Measurements from ENCODE around the gene KNOP1.

The KNOP1 gene

DNA sequence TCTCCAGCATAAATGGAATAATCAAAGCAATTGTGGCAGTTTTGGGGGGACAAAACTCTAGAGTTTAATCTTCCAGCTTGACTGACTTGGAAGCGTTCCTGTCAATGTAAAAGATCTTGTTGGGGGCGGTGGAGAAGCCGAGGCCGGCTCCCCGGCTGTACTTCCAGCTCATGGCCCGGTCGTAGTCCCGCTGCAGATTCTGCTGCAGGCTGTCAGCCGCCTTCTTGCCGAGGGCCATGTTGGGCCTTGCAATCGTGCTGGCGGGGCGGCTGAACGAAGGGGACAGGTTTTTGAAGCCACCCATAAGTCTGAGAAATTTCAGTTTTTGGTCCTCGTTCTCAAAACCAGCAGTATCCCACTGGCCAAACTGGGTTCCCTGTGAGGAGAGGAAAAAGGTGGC lies 11.2 kb downstream of the KNOP1 start:
- H3K36me3 ChIP-seq (ENCODE audit: control insufficient read depth in 2 of 2, insufficient read depth in 2 of 2, low read length in 2 of 2), result peaks cover 20 to 54% of the 10 kb centered on the region in 2 donors

DNA sequence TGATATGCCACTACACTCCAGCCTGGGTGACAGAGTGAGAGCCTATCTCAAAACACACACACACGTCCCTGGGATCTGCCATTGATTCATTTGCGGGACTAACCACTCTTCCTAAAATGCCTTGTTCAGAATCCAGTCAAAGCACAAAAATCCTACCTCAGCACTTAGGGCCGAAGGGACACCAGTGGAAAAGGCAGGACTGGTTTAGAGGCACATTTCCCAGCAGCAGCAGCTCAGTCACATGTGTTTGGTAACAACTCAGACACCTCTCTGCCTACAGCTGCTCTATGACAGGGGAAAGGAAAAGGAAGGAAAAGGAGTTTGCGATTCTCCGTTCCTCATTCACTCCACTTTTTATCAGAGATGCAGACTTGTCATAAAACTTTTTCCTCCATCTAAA lies 12.2 kb downstream of the KNOP1 start:
- Histone ChIP-seq H3K4me3 (ENCODE audit: low read length in 2 of 2) (no peak overlapping the region), H3K4me1 (ENCODE audit: control insufficient read depth, insufficient read depth, low read length) (peaks cover 3% of the 10 kb centered on the region), H3K9me3 (ENCODE audit: control insufficient read depth in 2 of 2, low read length in 2 of 2) (no peaks in the 10 kb centered on the region), H3K9ac (ENCODE audit: low read length in 2 of 2) (no peak overlapping the region), H3K27ac (ENCODE audit: low read length) (no peak overlapping the region), H3K36me3 (ENCODE audit: control insufficient read depth in 2 of 2, insufficient read depth in 2 of 2, low read length in 2 of 2) (peaks cover 20 to 49% of the 10 kb centered on the region in 2 donors), H3K27me3 (ENCODE audit: control insufficient read depth in 1 of 2, insufficient read depth in 2 of 2, low read length in 2 of 2) (no peaks in the 10 kb centered on the region)

More for the DNA sequence above, 11.2 kb downstream of the KNOP1 start:
- H3K9ac ChIP-seq (ENCODE audit: low read length in 2 of 2), result no peak overlapping the region
- H3K27me3 ChIP-seq (ENCODE audit: control insufficient read depth in 1 of 2, insufficient read depth in 2 of 2, low read length in 2 of 2), result no peaks in the 10 kb centered on the region
- H3K4me1 ChIP-seq (ENCODE audit: control insufficient read depth, insufficient read depth, low read length), result peaks cover 3% of the 10 kb centered on the region
- no peak overlapping the region for H3K4me3 ChIP-seq (ENCODE audit: low read length in 2 of 2)
- no peak overlapping the region for H3K27ac ChIP-seq (ENCODE audit: low read length)
- no peaks in the 10 kb centered on the region for H3K9me3 ChIP-seq (ENCODE audit: control insufficient read depth in 2 of 2, low read length in 2 of 2)

DNA sequence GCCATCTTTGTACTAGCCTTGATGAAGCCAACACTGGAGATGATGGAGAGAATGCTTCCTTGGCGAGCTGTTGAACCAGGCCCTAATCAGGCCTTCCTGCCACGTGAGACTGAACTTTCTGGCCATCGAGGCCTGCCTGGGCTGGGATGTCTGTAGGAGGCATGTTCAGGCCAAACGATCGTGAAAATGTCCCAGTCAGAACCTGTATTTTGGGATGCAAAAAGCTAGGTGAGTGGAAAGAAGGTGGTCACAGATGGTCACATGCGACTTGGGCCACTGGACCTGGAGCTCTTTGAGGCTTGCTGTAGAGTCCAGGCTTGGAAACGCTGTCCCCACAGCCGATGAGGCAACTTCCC lies 12.9 kb downstream of the KNOP1 start:
- no peak overlapping the region for H3K9ac ChIP-seq (ENCODE audit: low read length in 2 of 2)
- no peaks in the 10 kb centered on the region for H3K9me3 ChIP-seq (ENCODE audit: control insufficient read depth in 2 of 2, low read length in 2 of 2)
- H3K27ac ChIP-seq (ENCODE audit: low read length), result no peak overlapping the region
- H3K27me3 ChIP-seq (ENCODE audit: control insufficient read depth in 1 of 2, insufficient read depth in 2 of 2, low read length in 2 of 2), result no peaks in the 10 kb centered on the region
- no peak overlapping the region for H3K4me3 ChIP-seq (ENCODE audit: low read length in 2 of 2)
- H3K36me3 ChIP-seq (ENCODE audit: control insufficient read depth in 2 of 2, insufficient read depth in 2 of 2, low read length in 2 of 2), result peaks cover 20 to 47% of the 10 kb centered on the region in 2 donors
- H3K4me1 ChIP-seq (ENCODE audit: control insufficient read depth, insufficient read depth, low read length), result peaks cover 5% of the 10 kb centered on the region

DNA sequence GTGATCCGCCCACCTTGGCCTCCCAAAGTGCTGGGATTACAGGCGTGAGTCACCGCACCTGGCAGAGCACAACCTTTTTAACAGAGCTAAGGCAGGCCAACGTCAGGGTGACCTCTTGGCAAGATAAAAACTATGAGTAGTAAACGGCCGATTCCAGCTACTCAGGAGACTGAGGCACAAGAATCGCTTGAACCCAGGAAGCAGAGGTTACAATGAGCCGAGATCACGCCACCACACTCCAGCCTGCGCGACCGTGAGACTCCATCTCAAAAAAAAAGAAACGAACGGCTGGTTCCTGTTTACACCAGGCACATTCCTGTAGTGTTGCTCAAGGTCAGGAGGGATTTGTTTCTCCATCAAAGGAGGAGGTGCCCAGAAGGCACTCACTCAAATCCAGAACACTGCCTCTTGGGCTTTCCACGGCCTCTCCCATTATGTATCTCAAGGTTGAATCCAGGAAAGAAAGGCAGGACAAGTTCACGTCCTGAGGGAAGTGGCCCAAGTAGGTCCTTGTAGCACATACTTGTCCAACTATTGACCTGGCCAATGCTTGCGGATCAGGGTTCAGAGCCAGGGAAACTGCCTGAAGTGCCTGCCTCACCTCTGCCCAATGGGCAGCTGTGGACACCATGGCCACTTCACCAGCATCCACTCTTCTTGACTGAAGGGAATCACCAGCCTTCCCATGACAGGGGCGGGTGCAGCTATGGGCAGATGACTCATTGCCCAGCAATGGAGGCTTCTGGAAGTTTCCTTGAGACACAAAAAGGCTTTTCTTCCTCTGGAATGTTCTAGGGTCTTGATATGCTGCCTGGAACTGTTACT lies 13.5 kb downstream of the KNOP1 start:
- H3K27ac ChIP-seq (ENCODE audit: low read length), result no peak overlapping the region
- H3K4me1 ChIP-seq (ENCODE audit: control insufficient read depth, insufficient read depth, low read length), result peaks cover 5% of the 10 kb centered on the region
- no peaks in the 10 kb centered on the region for H3K27me3 ChIP-seq (ENCODE audit: control insufficient read depth in 1 of 2, insufficient read depth in 2 of 2, low read length in 2 of 2)
- H3K9me3 ChIP-seq (ENCODE audit: control insufficient read depth in 2 of 2, low read length in 2 of 2), result no peaks in the 10 kb centered on the region
- peaks cover 21 to 43% of the 10 kb centered on the region in 2 donors for H3K36me3 ChIP-seq (ENCODE audit: control insufficient read depth in 2 of 2, insufficient read depth in 2 of 2, low read length in 2 of 2)
- H3K4me3 ChIP-seq (ENCODE audit: low read length in 2 of 2), result no peak overlapping the region
- no peak overlapping the region for H3K9ac ChIP-seq (ENCODE audit: low read length in 2 of 2)

DNA sequence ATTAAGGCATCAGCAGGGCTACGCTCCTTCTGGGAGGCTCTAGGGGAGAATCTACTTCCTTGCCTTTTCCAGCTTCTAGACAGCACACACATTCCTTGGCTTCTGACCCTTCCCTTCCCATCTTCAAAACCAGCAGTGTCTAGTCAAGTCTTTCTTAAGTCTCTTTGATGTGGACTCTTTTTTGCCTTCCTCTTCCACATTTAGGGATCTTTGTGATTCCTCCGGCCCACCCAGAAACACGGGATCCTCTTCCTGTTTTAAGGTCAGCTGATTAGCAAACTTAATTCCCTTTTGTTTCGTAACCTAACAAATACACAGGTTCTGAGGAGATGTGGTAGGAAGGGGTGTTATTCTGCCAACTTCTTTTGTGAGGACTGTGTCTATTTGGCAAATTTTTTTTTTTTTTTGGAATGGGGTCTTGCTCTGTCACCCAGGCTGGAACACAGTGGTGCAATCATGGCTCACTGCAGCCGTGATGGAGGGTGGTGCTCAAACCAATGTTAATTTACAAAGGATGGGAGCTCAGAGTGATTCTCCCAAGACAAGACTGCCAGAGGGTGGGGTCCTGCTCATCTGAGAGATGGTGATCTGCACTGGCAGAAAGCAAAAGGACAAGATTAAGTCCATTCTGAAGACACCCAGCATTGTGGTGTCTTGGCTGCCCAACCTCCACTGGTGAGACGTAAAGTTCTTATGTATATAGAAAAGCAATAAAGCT lies 14.7 kb downstream of the KNOP1 start:
- no peak overlapping the region for H3K4me3 ChIP-seq (ENCODE audit: low read length in 2 of 2)
- H3K36me3 ChIP-seq (ENCODE audit: control insufficient read depth in 2 of 2, insufficient read depth in 2 of 2, low read length in 2 of 2), result peaks cover 25 to 43% of the 10 kb centered on the region in 2 donors
- H3K9me3 ChIP-seq (ENCODE audit: control insufficient read depth in 2 of 2, low read length in 2 of 2), result no peaks in the 10 kb centered on the region
- H3K9ac ChIP-seq (ENCODE audit: low read length in 2 of 2), result no peak overlapping the region
- H3K27ac ChIP-seq (ENCODE audit: low read length), result no peak overlapping the region
- peaks cover 9% of the 10 kb centered on the region for H3K4me1 ChIP-seq (ENCODE audit: control insufficient read depth, insufficient read depth, low read length)
- H3K27me3 ChIP-seq (ENCODE audit: control insufficient read depth in 1 of 2, insufficient read depth in 2 of 2, low read length in 2 of 2), result no peaks in the 10 kb centered on the region

DNA sequence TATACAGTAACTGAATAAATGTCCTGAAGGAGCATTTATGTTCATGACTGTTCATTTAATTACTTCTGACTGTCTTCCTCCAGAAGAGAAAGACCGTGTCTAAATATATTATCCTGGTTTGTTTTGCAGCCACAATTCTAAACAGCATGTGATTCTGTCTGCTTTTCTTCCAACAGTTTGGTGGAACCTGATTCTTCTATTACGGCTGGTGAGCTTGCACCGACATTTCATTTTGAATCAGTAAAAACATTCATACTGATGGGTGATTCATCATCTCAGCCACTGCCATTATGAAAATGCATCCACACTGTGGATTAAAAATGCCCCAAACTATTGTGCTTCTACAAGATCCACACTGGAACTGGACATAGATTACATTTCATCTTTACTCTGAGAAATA lies 16.9 kb downstream of the KNOP1 start:
- no peak overlapping the region for H3K4me3 ChIP-seq (ENCODE audit: low read length in 2 of 2)
- H3K9ac ChIP-seq (ENCODE audit: low read length in 2 of 2), result no peak overlapping the region
- H3K27ac ChIP-seq (ENCODE audit: low read length), result no peak overlapping the region
- H3K36me3 ChIP-seq (ENCODE audit: control insufficient read depth in 2 of 2, insufficient read depth in 2 of 2, low read length in 2 of 2), result peaks cover 22 to 42% of the 10 kb centered on the region in 2 donors
- peaks cover 17% of the 10 kb centered on the region for H3K4me1 ChIP-seq (ENCODE audit: control insufficient read depth, insufficient read depth, low read length)
- no peaks in the 10 kb centered on the region for H3K9me3 ChIP-seq (ENCODE audit: control insufficient read depth in 2 of 2, low read length in 2 of 2)
- no peaks in the 10 kb centered on the region for H3K27me3 ChIP-seq (ENCODE audit: control insufficient read depth in 1 of 2, insufficient read depth in 2 of 2, low read length in 2 of 2)

DNA sequence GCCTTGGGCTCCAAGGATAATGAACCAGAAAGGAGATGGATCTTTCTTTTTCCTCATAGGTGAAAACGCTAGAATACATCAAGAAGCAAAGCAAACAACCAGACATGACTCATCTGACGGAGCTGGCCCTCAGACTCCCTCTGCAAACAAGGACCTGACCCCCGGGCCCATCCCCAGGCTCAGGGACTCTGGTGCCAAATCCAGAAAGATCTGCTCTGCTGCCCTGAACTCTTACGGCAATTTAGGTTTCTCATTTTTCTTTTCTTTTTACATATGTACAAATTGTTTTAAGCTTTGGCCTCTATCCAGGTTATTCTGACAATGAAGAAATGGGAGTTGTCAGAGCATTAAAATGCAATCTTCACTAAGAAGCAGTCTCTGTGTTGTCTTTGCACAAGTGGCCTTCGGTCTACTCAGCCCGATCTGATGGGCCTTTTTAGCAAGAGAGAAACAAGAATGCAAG lies 17.7 kb downstream of the KNOP1 start:
- H3K27ac ChIP-seq (ENCODE audit: low read length), result peak overlapping the region; percentile 33
- H3K4me1 ChIP-seq (ENCODE audit: control insufficient read depth, insufficient read depth, low read length), result peaks cover 19% of the 10 kb centered on the region

DNA sequence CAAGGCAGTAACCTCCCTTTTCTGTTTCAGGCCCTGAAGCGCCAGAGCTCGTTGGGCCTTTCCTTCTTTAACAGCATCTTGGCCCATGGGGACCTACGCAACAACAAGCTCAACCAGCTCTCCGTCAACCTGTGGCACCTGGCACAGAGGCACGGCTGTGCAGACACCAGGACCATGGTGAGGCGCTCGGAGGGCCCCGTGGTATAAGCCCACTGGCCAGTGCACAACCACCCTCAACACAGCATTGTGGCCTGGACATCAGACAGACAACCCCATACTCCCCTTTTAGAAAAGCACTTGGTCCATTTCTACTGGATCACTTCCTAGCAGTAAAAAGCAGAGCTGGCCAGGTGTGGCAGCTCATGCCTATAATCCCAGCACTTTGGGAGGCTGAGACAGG lies 18.6 kb downstream of the KNOP1 start:
- Histone ChIP-seq H3K27me3 (ENCODE audit: control insufficient read depth in 1 of 2, insufficient read depth in 2 of 2, low read length in 2 of 2) (no peaks in the 10 kb centered on the region), H3K4me3 (ENCODE audit: low read length in 2 of 2) (no peak overlapping the region), H3K9ac (ENCODE audit: low read length in 2 of 2) (no peak overlapping the region), H3K27ac (ENCODE audit: low read length) (no peak overlapping the region), H3K4me1 (ENCODE audit: control insufficient read depth, insufficient read depth, low read length) (peaks cover 17% of the 10 kb centered on the region), H3K9me3 (ENCODE audit: control insufficient read depth in 2 of 2, low read length in 2 of 2) (no peaks in the 10 kb centered on the region), H3K36me3 (ENCODE audit: control insufficient read depth in 2 of 2, insufficient read depth in 2 of 2, low read length in 2 of 2) (peaks cover 9 to 27% of the 10 kb centered on the region in 2 donors)

More for the DNA sequence above, 17.7 kb downstream of the KNOP1 start:
- Histone ChIP-seq H3K36me3 (ENCODE audit: control insufficient read depth in 2 of 2, insufficient read depth in 2 of 2, low read length in 2 of 2) (peaks cover 15 to 36% of the 10 kb centered on the region in 2 donors), H3K9me3 (ENCODE audit: control insufficient read depth in 2 of 2, low read length in 2 of 2) (no peaks in the 10 kb centered on the region), H3K27me3 (ENCODE audit: control insufficient read depth in 1 of 2, insufficient read depth in 2 of 2, low read length in 2 of 2) (no peaks in the 10 kb centered on the region), H3K4me3 (ENCODE audit: low read length in 2 of 2) (no peak overlapping the region), H3K9ac (ENCODE audit: low read length in 2 of 2) (no peak overlapping the region)

DNA sequence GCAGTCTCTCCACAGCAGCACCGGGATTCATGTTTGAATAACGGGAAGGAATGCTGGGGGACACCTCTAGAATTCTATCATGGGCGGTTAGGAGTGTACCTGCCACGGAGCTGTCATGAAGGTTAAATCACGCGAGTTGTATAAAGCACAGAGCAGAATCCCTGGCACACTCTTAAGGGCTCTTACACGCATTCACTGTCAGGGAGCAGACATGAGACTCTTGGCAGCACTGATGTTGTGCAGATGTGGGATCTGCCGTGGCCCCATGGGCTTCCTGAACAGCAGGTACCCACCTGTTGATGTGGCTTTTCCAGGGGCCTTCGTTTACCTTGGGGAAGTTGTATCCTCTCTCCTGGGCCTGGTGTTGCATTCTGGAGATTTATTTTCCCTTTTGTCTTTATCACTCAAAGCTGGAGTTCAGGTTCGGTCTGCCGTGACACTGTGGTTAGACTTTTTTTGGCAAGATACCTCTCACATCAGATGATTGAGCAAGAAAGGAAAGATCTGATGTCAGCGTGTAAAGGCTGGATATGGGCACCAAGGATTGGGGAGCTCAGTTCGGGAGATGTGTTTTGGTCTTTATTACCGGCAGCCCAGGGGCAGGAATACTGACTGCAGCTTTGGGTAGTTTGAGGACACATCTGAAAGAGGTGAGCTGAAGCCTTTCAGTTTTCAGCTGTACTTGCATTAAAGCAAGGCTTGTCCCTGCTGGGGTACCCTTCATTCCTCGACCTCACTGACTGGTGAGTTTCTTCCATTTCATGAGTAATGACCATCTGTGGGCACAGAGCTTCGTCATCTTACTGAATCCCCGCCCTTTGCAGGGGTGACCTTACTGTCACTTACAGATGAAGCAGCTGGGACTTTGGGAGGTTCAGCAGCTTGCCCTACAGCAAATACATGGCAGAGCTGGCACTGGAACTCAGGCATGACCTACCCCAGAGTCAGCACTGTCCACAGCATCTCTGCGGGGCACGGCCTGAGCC lies 19.3 kb downstream of the KNOP1 start:
- Histone ChIP-seq H3K27me3 (ENCODE audit: control insufficient read depth in 1 of 2, insufficient read depth in 2 of 2, low read length in 2 of 2) (no peaks in the 10 kb centered on the region), H3K9me3 (ENCODE audit: control insufficient read depth in 2 of 2, low read length in 2 of 2) (no peaks in the 10 kb centered on the region), H3K9ac (ENCODE audit: low read length in 2 of 2) (no peak overlapping the region), H3K27ac (ENCODE audit: low read length) (no peak overlapping the region), H3K4me1 (ENCODE audit: control insufficient read depth, insufficient read depth, low read length) (peaks cover 16% of the 10 kb centered on the region), H3K36me3 (ENCODE audit: control insufficient read depth in 2 of 2, insufficient read depth in 2 of 2, low read length in 2 of 2) (peaks cover 7 to 24% of the 10 kb centered on the region in 2 donors), H3K4me3 (ENCODE audit: low read length in 2 of 2) (no peak overlapping the region)

DNA sequence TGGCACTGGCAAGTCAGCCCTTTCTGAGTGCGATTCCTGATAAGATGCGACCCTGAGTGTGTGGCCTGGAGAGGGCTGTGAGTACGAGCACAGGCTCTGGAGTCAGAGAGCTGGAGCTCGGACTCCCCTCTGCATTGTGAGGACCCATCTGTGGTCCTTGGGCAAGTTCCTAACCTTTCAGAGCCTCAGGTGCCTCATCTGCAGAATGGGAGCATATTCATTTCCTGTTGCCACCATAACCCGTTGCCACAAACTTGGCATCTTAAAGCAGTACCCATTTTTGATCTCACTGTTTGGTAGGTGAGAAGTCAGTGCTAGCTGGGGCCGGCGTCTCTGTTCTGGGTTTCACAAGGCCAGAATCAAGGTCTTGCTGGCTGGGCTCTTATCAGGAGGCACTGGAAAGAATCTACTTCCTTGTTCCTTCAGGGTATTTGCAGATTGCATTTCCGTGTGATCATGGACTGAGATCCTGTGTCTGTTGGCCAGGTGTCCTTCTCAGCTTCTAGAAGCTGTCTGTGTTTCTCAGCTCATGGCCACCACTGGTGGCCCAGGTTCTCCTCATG lies 20.2 kb downstream of the KNOP1 start:
- Histone ChIP-seq H3K4me3 (ENCODE audit: low read length in 2 of 2) (no peak overlapping the region), H3K27ac (ENCODE audit: low read length) (no peak overlapping the region), H3K9ac (ENCODE audit: low read length in 2 of 2) (no peak overlapping the region), H3K4me1 (ENCODE audit: control insufficient read depth, insufficient read depth, low read length) (peaks cover 16% of the 10 kb centered on the region), H3K9me3 (ENCODE audit: control insufficient read depth in 2 of 2, low read length in 2 of 2) (no peaks in the 10 kb centered on the region), H3K27me3 (ENCODE audit: control insufficient read depth in 1 of 2, insufficient read depth in 2 of 2, low read length in 2 of 2) (no peaks in the 10 kb centered on the region), H3K36me3 (ENCODE audit: control insufficient read depth in 2 of 2, insufficient read depth in 2 of 2, low read length in 2 of 2) (peaks cover 4 to 16% of the 10 kb centered on the region in 2 donors)
